Subcutaneous adipose tissue (tissue), 4 donors: ENCODE data around the gene PAK6. TPM values are rescaled to one million over a fixed set of nuclear protein-coding genes. Genes with fewer than 3 reads are reported as not detected.

Experiments used
- CTCF ChIP-seq: fragments of 450-650 bp; IDR thresholded peaks from one replicate; pipeline ENCODE4 v1.5.1; 2016; ENCODE audit warnings: low read depth, mild to moderate bottlenecking, control low read depth, antibody characterized with exemption, moderate library complexity
- total RNA-seq, 4 donors: library from RNA; depleted of rRNA; stranded (reverse); fragments of >200 nt; gene quantifications; one replicate each; pipeline ENCODE4 v1.1.0, GENCODE V29; 2016

The PAK6 gene
- total RNA-seq, 4 donors from 2014 or later, result 0.49 to 4.1 (median 0.81) TPM

DNA sequence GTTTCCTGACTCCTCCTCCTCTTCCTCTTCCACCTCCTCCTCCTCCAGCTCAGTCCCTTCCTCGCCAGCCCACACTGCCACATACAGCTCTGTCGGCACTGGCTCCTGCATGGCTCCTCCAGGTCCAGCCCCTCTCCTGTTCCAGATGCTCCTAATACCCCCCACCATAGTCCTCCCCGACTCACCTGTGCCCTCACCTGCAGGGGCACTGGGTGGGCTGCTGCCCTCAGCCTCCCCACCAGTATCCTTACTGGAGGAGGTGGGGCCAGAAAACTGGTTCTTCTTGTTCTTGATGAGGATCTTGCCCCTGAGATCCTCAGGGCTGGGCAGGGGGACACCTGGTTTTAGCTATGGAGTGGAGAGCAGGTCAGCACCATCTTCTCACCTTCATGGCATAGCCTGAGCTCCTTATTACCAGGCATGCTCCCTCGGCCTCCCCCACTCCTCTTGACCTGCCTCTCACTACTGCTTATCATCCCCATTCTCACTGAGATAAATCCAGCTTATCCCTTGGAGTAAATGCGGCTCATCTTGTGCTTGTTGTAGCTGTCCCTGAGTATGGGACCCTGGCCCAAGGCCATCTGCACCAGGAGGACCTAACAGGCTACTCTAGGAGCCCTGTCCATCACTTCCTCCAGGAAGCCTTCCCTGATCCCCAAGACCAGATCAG, 57.8 kb downstream of the PAK6 start:
- TF ChIP-seq CTCF, result no peak

DNA sequence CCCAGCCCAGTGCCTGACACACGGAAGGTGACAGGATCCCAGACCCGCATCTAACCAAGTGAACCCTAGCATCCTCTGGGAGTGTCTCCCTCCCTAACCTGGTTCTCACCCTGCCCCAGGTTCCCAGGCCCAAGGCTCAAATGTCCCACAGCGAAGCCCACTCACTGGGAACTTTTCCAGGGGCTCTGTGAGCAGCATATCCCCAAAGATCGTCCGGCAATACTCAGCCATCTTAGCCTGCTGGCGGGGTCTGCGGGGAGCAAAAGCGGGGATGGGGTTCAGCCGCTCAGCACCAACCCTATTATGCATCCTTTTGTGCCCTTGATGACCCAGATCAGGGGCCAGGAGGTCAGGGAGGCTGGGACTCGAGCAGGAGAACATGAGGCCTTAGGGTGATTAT, 58.5 kb downstream of the PAK6 start:
- TF ChIP-seq CTCF, result no peak

- no peak for TF ChIP-seq CTCF
Measured at GRCh38 chr15:40298216-40298935, 59.5 kb downstream of the PAK6 start.

- TF ChIP-seq CTCF, result no peak
Measured at GRCh38 chr15:40300367-40300766, 61.5 kb downstream of the PAK6 start.

- no peak for TF ChIP-seq CTCF
Measured at GRCh38 chr15:40300771-40301170, 61.9 kb downstream of the PAK6 start.

DNA sequence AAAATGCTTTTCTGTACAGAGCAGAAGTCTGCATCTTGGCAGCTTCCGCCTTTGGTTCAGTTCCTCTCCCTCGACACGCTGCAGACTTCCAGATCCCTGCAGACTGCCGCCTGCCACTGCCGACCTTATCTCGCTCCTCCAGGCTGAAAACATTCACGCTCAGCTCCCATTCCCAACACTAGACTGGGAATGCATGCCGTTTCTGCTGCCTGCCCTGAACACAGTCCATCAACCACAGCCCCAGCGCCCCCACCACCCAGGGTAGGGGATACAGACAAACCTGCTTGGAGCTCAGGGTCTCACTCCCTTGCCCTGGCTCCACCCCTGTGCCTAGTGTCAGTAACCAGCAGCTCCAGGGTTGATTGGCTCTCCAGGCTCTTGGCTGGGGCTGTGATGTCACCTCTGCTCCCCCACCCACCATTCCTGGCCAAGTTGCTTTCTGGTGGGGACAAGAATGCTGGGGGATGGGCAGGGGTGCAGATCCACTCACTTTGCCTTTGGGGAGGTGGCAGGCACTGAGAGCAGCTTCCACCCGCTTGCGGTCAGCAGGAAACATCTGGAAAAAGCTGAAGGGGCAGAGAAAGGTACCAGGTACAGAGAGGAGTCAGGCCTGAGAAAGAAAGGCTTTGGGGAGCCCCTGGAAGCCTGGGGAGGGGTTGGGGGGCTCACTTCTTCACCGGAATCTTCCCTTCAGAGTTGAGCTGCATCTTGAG, 62.8 kb downstream of the PAK6 start:
- no peak for TF ChIP-seq CTCF

GRCh38 chr15:40302288-40302886, 63.5 kb downstream of the PAK6 start:
- TF ChIP-seq CTCF, result no peak
